ENCODE data around the gene TCF7L2.

DNA sequence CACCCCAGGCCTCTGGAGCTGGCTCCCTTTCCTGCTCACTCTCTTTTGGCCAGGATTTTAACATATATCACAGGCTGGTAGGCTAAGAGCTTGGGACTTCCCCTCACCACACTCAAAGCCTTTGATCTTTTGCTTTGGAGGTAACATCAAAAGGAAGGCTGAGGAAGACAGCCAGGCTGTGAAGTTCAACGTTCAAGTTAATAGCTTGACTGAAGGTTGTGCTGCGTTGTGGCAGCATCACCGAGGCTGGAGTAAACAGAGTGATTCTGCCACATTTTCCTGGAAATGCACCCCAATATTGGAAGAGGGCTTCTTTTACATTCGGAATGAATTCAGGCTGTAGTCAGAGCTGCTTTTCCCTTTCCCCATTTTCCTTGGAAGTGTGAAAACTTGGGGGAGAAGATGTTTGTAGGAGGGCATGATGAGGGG lies 57.3 kb downstream of the TCF7L2 start:
- no peak for TF ChIP-seq CTCF (conservative IDR thresholded peaks at IDR 0.05 in 1 of 2, IDR thresholded peaks at IDR 0.05 in 1 of 2; ENCODE audit: low read depth in 1 of 2, low read length in 2 of 2)
- no peak for TF ChIP-seq EZH2 (IDR thresholded peaks at IDR 0.05; ENCODE audit: low read length, missing control alignments)
